Subcutaneous adipose tissue (tissue), 4 donors: ENCODE data around the gene ADAMTSL3. TPM values are rescaled to one million over a fixed set of nuclear protein-coding genes. Genes with fewer than 3 reads are reported as not detected.

Experiments used
- CTCF ChIP-seq: fragments of 450-650 bp; IDR thresholded peaks from one replicate; pipeline ENCODE4 v1.5.1; 2016; ENCODE audit warnings: low read depth, mild to moderate bottlenecking, control low read depth, antibody characterized with exemption, moderate library complexity
- total RNA-seq, 4 donors: library from RNA; depleted of rRNA; stranded (reverse); fragments of >200 nt; gene quantifications; one replicate each; pipeline ENCODE4 v1.1.0, GENCODE V29; 2016

The ADAMTSL3 gene
- total RNA-seq, 4 donors from 2014 or later = 1.5 to 4.0 (median 2.3) TPM

DNA sequence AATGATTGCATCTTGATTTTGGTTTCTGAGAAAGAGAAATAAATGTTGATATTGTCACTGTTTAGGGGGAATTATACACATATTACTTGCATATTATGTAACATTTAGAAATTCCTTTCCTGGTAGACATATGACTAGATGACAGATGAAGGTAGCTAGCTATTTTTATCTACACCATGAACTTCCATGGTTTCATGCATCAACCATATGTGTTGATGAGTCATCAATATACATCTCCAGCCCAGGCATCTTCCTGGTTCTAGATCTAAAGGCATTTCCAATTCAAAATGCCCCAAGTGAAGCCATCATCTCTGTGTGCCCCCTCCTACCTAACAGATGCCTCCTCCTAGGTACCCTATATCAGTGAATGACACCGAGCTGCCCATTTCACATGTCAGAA, 9.5 kb upstream of the ADAMTSL3 start:
- TF ChIP-seq CTCF = no peak

DNA sequence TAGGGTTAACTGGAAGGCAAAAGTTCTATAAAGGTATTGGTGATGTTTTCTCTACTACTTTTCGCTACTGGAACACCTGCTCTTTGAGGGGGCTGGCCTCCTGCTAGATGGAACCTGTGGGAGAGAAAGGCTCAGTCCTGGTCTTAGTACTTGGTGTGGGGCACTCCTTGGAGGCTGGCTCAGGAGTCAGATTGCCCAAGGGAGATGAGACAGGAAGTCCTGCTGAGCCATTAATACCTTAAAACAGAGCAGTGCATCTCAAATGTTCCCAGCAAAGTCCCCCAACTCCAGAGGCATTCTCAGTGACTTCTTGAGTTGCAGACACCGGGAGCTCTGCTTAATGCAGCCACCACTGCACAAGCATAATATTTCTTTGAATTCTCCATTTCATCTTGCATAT, 3.1 kb upstream of the ADAMTSL3 start:
- TF ChIP-seq CTCF = no peak

DNA sequence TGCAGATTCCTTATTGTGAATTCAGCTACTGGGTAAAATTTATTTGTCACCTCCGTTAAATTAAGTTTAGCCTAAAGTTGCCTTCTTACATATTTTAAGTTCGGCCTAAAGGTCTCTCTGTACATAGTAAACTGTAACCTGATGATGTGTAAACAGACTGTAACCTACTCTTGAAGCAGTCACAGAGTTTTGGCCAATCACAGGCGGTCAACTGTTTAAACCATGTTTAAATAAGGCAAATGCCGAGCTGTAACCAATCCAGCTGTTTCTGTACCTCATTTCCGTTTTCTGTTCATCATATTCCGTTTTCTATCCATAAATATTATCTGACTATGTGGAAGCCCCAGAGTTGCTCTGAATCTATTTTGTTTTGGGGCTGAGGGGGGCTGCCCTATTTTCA, 2.4 kb upstream of the ADAMTSL3 start:
- no peak for TF ChIP-seq CTCF

GRCh38 chr15:83652626-83653204, 1.2 kb upstream of the ADAMTSL3 start:
- TF ChIP-seq CTCF = no peak

- no peak for TF ChIP-seq CTCF
These were observed 660 bp upstream of the ADAMTSL3 start for GRCh38 chr15:83653288-83653638.

DNA sequence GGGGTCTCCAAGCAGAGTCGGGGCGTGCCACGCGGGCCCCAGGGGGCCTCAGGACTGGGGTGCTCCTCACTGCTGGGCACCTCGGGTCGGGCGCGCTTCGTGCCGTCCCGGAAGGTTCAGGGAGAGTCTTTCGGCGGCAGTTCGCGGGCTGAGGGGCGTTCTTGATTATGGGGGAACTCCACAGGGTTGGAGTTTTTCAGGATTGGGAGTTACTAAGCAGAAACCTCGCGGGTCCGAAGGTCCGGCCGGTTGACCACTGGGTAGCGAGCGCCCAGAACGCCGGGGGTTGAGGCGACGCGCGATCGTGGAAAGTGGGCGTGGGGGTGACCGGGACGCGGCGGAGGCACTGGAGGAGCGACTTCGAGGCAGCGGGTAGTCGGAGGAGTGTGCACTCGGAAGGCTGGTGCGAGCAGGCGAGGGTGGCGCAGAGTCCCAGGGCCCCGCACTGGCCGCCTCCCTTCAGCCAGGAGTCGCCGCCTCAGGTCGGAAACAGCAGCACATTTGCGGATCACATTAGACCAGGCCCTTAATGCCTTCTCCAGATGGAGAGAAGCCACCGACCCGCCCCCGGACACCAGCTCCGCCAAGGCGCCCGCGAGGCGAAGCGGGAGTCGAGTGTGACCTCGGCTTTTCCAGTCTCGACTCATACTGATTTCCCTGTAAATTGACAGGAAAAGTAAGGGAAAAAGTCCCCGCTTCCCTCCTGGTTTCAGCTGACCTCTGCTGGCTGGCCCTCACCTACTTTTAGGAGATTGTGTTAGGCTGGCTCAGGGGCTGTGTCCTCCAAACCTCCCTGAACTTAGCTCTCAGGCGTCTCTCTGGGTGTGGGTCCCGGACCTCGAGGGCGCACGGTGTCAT, 685 bp downstream of the ADAMTSL3 start:
- no peak for TF ChIP-seq CTCF

DNA sequence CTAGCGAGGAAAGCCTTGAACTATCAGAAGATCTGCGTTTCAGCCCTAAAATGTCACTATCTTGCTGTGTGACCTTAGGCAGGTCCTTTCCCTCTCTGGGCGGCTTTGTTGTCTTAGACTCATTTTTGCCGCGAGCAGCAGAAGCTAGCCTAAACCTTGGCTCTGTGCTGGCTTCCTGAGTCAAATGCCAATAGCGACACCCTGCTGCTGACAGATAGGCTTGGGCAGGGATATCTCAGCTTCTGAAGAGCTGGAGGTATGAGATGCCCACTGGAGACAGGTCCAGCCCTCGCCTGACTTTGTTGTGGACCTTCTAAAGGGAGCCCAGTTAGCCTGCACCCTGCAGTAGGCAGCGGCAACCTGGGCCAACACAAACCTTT, 1.3 kb downstream of the ADAMTSL3 start:
- no peak for TF ChIP-seq CTCF
